IPS-18a (cell line): Measurements from ENCODE around the gene MKKS.

Experiments
- H3K27ac ChIP-seq: one replicate; pipeline ENCODE4 v1.5.1; 2013; ENCODE audit warnings: low read length
- H3K27me3 ChIP-seq: one replicate; pipeline ENCODE4 v1.6.1; 2013; ENCODE audit warnings: mild to moderate bottlenecking, low read length; ENCODE audit not compliant: control insufficient read depth, insufficient read depth
- H3K36me3 ChIP-seq: one replicate; pipeline ENCODE4 v1.6.1; 2013; ENCODE audit warnings: low read depth, low read length; ENCODE audit not compliant: control insufficient read depth
- H3K4me1 ChIP-seq: one replicate; pipeline ENCODE4 v1.6.1; 2013; ENCODE audit warnings: low read depth, low read length; ENCODE audit not compliant: control insufficient read depth
- H3K4me3 ChIP-seq: one replicate; pipeline ENCODE4 v1.5.1; 2013; ENCODE audit warnings: low read length
- H3K9ac ChIP-seq: one replicate; pipeline ENCODE4 v1.6.1; 2013; ENCODE audit warnings: mild to moderate bottlenecking, low read length, moderate library complexity
- H3K9me3 ChIP-seq: one replicate; pipeline ENCODE4 v1.6.1; 2013; ENCODE audit warnings: low read depth, low read length; ENCODE audit not compliant: control insufficient read depth

Gene MKKS

GRCh38 chr20:10433623-10434466 is at the start of gene MKKS:
TSS of gene MKKS (minus strand) at chr20:10434222. CDS start at chr20:10413514, 20,708 bp downstream.
- H3K4me3 ChIP-seq: peak within 1 kb of the TSS; percentile 93
- H3K27ac ChIP-seq: peak within 1 kb of the TSS; percentile 89
- no peaks in the 10 kb centered on the region for H3K9me3 ChIP-seq
- H3K4me1 ChIP-seq: peaks cover 16% of the 10 kb centered on the region
- peak within 1 kb of the TSS; percentile 96 for H3K9ac ChIP-seq
- peaks cover 3% of the 10 kb centered on the region for H3K36me3 ChIP-seq
- no peaks in the 10 kb centered on the region for H3K27me3 ChIP-seq

GRCh38 chr20:10483691-10484090 is 49.7 kb upstream of the MKKS start:
- no peaks in the 10 kb centered on the region for H3K27me3 ChIP-seq
- H3K9me3 ChIP-seq: no peaks in the 10 kb centered on the region
- no peak overlapping the region for H3K9ac ChIP-seq
- H3K4me3 ChIP-seq: no peak overlapping the region
- peaks cover 5% of the 10 kb centered on the region for H3K4me1 ChIP-seq
- H3K36me3 ChIP-seq: no peaks in the 10 kb centered on the region
- H3K27ac ChIP-seq: no peak overlapping the region

GRCh38 chr20:10481676-10482075 is 47.7 kb upstream of the MKKS start:
- no peaks in the 10 kb centered on the region for H3K36me3 ChIP-seq
- no peak overlapping the region for H3K4me3 ChIP-seq
- H3K27ac ChIP-seq: no peak overlapping the region
- no peak overlapping the region for H3K9ac ChIP-seq
- H3K4me1 ChIP-seq: no peaks in the 10 kb centered on the region
- H3K27me3 ChIP-seq: no peaks in the 10 kb centered on the region
- no peaks in the 10 kb centered on the region for H3K9me3 ChIP-seq

- H3K36me3 ChIP-seq: no peaks in the 10 kb centered on the region
- H3K9me3 ChIP-seq: no peaks in the 10 kb centered on the region
- no peaks in the 10 kb centered on the region for H3K27me3 ChIP-seq
- no peak overlapping the region for H3K9ac ChIP-seq
- peaks cover 11% of the 10 kb centered on the region for H3K4me1 ChIP-seq
- no peak overlapping the region for H3K4me3 ChIP-seq
- H3K27ac ChIP-seq: no peak overlapping the region
Measured at GRCh38 chr20:10478930-10479329, 44.9 kb upstream of the MKKS start.

GRCh38 chr20:10478205-10478604 is 44.2 kb upstream of the MKKS start:
- Histone ChIP-seq H3K27me3 (no peaks in the 10 kb centered on the region), H3K36me3 (no peaks in the 10 kb centered on the region), H3K27ac (no peak overlapping the region), H3K4me3 (no peak overlapping the region), H3K9me3 (no peaks in the 10 kb centered on the region), H3K4me1 (peaks cover 11% of the 10 kb centered on the region), H3K9ac (no peak overlapping the region)

GRCh38 chr20:10476319-10476724 is 42.3 kb upstream of the MKKS start:
- Histone ChIP-seq H3K36me3 (no peaks in the 10 kb centered on the region), H3K4me3 (no peak overlapping the region), H3K27ac (no peak overlapping the region), H3K27me3 (no peaks in the 10 kb centered on the region), H3K9ac (no peak overlapping the region), H3K9me3 (no peaks in the 10 kb centered on the region), H3K4me1 (peaks cover 17% of the 10 kb centered on the region)

GRCh38 chr20:10475225-10475624 is 41.2 kb upstream of the MKKS start:
- H3K9me3 ChIP-seq: no peaks in the 10 kb centered on the region
- H3K4me1 ChIP-seq: peaks cover 18% of the 10 kb centered on the region
- no peaks in the 10 kb centered on the region for H3K36me3 ChIP-seq
- no peak overlapping the region for H3K4me3 ChIP-seq
- no peak overlapping the region for H3K27ac ChIP-seq
- H3K9ac ChIP-seq: no peak overlapping the region
- H3K27me3 ChIP-seq: no peaks in the 10 kb centered on the region

- H3K36me3 ChIP-seq: no peaks in the 10 kb centered on the region
- H3K9me3 ChIP-seq: no peaks in the 10 kb centered on the region
- H3K4me3 ChIP-seq: no peak overlapping the region
- H3K4me1 ChIP-seq: peaks cover 23% of the 10 kb centered on the region
- no peak overlapping the region for H3K9ac ChIP-seq
- no peak overlapping the region for H3K27ac ChIP-seq
- no peaks in the 10 kb centered on the region for H3K27me3 ChIP-seq
Measured at GRCh38 chr20:10474606-10475184, 40.7 kb upstream of the MKKS start.

GRCh38 chr20:10472871-10473270 is 38.8 kb upstream of the MKKS start:
- H3K9me3 ChIP-seq: no peaks in the 10 kb centered on the region
- no peaks in the 10 kb centered on the region for H3K36me3 ChIP-seq
- peaks cover 39% of the 10 kb centered on the region for H3K4me1 ChIP-seq
- H3K27me3 ChIP-seq: no peaks in the 10 kb centered on the region
- H3K4me3 ChIP-seq: no peak overlapping the region
- no peak overlapping the region for H3K27ac ChIP-seq
- H3K9ac ChIP-seq: no peak overlapping the region

- Histone ChIP-seq H3K27ac (no peak overlapping the region), H3K9ac (no peak overlapping the region), H3K4me1 (peaks cover 62% of the 10 kb centered on the region), H3K36me3 (no peaks in the 10 kb centered on the region), H3K4me3 (no peak overlapping the region), H3K27me3 (no peaks in the 10 kb centered on the region), H3K9me3 (no peaks in the 10 kb centered on the region)
Measured at GRCh38 chr20:10470276-10470675, 36.3 kb upstream of the MKKS start.

GRCh38 chr20:10469599-10469998 is 35.6 kb upstream of the MKKS start:
- H3K4me1 ChIP-seq: peaks cover 63% of the 10 kb centered on the region

GRCh38 chr20:10469056-10469455 is 35.0 kb upstream of the MKKS start:
- Histone ChIP-seq H3K9ac (no peak overlapping the region), H3K9me3 (no peaks in the 10 kb centered on the region), H3K27me3 (no peaks in the 10 kb centered on the region), H3K27ac (no peak overlapping the region), H3K4me1 (peaks cover 60% of the 10 kb centered on the region), H3K36me3 (no peaks in the 10 kb centered on the region), H3K4me3 (no peak overlapping the region)

More at GRCh38 chr20:10469599-10469998, 35.6 kb upstream of the MKKS start:
- H3K4me3 ChIP-seq: no peak overlapping the region
- H3K36me3 ChIP-seq: no peaks in the 10 kb centered on the region
- no peaks in the 10 kb centered on the region for H3K9me3 ChIP-seq
- H3K27ac ChIP-seq: no peak overlapping the region
- no peaks in the 10 kb centered on the region for H3K27me3 ChIP-seq
- H3K9ac ChIP-seq: no peak overlapping the region
